GM18502 (cell line): Measurements from ENCODE around the gene ILF2.
"Not testable (repeated sequence)": the region's sequence is repeated elsewhere in the genome, so short reads cannot be mapped to it uniquely, and the experiment has no call there.

Source experiments
- ATAC-seq: cut with Tn5 transposase; IDR thresholded peaks from one replicate; pipeline ENCODE4 v1.9.1; 2021; ENCODE audit warnings: mild to moderate bottlenecking; ENCODE audit not compliant: unreplicated experiment, poor library complexity

ILF2 gene

DNA sequence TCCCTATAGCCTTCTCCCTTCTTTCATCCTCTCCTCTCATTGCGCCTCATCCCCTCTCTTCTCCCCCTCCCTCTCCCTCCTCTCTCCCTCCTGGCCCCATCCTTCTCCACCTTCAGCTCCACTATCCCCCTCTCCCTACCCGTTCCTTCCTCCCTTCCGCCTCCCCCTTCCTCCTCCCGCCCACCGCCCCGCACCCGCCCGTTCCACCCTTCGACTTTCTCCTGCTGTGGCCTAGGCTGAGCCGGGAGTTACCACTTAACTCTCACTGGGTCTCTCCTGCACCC, 9.3 kb upstream of the ILF2 start:
- no peak for ATAC-seq

DNA sequence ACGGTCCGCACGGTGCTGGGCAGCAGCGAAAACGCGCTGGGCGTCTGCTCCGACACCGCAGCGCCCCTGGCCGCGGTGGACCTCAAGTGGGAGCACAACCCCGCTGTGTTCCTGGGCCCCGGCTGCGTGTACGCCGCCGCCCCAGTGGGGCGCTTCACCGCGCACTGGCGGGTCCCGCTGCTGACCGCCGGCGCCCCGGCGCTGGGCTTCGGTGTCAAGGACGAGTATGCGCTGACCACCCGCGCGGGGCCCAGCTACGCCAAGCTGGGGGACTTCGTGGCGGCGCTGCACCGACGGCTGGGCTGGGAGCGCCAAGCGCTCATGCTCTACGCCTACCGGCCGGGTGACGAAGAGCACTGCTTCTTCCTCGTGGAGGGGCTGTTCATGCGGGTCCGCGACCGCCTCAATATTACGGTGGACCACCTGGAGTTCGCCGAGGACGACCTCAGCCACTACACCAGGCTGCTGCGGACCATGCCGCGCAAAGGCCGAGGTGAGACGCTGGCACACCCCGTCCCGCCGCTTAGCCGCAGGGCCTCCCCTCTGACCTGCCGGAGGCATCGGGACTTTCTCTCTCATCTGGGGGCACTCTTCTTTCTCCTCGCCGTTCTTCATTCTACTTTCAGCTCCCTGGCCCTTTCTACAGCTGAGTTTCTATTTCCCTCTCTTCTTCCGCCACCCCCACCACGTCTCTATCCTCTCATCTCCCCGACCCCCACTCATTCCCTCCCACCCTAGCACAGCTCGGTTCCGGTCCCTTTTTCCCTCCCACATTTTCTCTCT, 8.7 kb upstream of the ILF2 start:
- ATAC-seq = no peak

DNA sequence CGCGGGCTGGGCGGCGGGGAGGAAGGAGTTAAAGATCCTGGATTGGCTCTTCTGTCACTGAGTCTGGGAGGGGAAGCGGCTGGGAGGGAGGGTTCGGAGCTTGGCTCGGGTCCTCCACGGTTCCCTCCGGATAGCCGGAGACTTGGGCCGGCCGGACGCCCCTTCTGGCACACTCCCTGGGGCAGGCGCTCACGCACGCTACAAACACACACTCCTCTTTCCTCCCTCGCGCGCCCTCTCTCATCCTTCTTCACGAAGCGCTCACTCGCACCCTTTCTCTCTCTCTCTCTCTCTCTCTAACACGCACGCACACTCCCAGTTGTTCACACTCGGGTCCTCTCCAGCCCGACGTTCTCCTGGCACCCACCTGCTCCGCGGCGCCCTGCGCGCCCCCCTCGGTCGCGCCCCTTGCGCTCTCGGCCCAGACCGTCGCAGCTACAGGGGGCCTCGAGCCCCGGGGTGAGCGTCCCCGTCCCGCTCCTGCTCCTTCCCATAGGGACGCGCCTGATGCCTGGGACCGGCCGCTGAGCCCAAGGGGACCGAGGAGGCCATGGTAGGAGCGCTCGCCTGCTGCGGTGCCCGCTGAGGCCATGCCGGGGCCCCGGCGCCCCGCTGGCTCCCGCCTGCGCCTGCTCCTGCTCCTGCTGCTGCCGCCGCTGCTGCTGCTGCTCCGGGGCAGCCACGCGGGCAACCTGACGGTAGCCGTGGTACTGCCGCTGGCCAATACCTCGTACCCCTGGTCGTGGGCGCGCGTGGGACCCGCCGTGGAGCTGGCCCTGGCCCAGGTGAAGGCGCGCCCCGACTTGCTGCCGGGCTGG, 7.9 kb upstream of the ILF2 start, which contains the start of gene NPR1:
NPR1 (plus strand) TSS at position 170 of the 818 bp plus-strand sequence; CDS start at position 591, 421 bp downstream.
- no peak for ATAC-seq

DNA sequence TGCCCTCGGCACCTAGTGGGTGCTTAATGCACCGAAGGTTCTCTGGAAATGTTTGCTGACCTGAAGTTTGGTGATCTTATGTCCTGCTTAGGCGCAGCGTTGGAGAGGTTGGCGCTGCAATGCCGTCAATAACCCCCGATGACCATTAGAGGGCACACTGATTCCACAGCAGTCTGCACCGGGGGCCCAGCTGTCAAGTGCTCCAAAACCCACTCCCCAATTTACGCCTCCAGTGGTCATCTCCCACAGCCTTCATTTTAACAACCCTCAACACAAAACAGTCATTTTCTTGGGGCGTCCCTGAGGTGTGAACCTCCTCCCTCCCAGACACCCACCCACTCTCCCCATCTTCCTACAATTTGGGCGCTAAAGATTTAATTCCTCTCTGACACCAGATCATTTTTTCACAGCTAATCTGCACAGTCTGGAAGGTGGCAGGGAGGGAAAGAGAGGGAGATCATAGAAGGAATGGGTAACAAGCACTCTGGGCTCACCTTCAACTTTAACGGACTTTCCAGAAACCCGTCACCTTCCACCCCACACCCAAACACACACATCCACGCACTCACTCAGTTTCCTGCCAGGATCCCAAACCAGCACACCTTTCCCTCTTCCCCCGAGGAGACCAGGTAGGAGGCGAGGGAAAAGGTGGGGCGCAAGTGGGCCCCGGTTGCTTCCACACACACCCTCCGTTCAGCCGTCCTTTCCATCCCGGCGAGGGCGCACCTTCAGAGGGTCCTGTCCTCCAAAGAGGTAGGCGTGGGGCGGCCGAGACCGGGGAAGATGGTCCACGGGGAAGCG, 7.1 kb upstream of the ILF2 start:
- ATAC-seq = no peak

DNA sequence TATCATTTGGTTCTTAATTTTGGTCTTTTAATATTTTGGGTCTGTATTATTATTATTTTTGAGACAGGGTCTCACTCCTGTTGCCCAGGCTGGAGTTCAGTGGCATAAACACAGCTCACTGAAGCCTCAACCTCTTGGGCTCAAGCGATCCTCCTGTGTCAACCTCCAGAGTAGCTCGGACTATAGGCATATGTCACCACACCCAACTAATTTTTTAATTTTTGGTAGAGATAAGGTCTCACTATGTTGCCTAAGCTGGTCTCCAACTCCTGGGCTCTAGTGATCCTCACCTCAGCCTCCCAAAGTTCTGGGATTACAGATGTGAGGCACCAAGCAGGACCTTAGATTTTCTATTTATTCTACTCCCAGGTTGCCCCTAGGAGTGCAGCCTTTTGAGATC, 2.7 kb upstream of the ILF2 start:
- no peak for ATAC-seq

DNA sequence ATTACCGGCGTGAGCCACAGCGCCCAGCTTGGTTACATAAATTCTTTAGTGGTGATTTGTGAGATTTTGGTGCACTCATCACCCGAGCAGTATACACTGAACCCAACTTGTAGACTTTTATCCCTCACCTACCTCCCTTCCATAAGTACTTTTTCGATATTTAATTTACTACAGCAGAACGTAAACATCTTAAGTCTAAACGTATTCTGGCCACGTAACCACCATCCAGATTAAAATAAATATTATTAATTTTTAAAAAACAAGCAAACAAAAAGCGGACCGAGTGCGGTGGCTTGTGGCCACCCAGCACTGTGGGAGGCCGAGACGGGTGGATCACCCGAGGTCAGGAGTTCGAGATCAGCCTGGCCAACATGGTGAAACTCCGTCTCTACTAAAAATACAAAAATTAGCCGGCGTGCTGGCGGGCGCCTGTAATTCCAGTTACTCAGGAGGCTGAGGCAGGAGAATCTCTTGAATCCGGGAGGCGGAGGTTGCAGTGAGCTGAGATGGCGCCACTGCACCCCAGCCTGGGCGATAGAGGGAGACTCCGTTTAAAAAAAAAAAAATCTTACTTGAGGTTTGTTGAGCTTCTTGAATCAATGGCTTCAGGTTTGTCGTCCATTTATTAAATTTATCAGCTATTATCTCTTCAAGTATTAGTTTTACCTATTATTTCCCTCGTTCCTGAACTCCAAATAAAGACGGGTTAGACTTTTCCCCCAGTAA, 998 bp upstream of the ILF2 start:
- ATAC-seq = peak; percentile 26

DNA sequence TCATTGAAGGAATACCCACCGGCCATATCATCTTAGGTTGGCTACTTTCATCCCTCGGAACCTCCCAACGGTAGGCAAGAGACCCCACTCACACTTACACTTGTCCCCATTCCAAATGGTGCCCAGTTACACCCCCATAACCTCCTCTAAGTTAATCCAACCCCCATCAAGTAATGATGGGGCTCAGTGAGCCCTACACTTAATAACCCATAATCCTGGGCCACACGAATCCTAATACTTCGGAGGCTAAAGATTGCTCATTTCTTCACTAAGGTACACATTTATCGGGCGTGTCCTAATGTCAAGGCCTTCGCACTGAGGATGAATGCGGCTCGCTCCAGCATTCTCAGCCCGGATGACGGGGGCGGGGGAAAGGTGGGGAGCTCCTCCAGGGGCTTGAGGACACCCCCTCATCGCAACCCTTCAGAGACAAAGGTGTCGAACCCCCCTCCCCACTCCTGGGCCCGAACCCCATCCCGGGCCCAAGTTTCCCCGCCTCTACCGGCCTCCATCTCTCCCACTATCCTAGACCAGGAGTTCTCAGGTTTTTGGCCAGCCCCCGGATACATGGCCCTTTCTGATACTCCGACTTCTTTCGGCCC, 435 bp downstream of the ILF2 start:
- ATAC-seq = peak; percentile 15

DNA sequence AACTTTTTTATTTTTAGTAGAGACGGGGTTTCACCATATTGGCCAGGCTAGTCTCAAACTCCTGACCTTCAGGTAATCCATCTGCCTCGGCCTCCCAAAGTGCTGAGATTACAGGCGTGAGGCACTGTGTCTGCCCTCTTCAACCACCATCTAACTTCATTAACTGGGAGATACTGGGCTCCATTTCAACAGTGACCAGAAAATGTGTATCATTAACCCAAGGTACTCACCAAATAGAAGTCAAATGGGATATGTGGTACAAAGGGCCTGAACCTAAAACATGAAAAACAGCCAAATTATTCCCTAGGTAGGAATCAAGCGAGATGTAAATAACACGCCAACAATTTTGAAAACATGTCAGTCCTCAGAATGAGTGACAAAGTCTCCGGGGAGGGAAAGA, 1.2 kb downstream of the ILF2 start:
- ATAC-seq = no peak

DNA sequence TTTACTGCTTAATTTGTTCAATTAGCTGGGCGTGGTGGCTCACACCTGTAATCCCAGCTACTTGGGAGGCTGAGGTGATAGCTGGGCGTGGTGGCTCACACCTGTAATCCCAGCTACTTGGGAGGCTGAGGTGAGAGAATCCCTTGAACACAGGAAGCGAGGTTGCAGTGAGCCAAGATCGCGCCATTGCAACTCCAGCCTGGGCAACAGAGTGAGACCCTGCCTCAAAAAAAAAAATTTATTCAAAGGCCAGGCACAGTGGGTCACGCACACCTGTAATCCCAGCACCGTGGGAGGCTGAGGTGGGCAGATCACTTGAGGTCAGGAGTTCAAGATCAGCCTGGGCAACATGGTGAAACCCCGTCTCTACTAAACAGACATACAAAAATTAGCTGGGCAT, 2.1 kb downstream of the ILF2 start:
- not testable (repeated sequence) for ATAC-seq

DNA sequence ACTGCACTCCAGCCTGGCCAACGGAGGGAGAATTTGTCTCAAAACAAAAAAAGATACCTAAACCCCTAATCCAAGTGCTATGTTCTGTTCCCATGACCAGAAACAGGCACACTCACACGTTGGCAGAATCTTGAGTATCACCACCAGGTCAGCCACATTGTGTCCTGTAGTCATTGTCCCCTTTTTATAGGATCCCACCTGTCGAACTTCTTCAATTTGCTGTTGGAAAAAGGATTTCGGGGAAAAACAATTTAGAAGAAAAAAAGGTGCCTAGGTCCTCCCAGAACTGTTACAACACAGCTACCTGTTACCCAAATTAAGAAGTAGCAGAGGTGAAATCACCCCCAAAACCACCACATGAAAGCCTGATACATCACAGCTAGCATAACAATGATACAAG, 3.4 kb downstream of the ILF2 start:
- ATAC-seq = no peak

DNA sequence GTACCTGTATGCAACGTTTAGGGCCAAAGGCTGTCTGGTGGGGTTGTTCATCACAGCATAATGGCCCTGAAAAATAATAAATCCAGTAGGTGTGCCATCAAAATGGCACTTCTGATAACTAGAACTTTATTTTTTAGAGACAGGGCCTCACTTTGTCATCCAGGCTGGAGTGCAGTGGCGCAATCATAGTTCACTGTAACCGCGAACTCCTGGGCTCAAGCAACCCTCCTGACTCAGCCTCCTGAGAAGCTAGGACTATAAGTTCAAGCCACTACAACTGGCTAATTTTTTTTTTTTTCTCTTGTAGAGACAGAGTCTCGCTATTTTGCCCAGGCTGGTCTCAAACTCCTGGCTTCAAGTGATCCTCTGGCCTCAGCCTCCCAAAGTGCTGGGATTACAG, 7.6 kb downstream of the ILF2 start:
- no peak for ATAC-seq

DNA sequence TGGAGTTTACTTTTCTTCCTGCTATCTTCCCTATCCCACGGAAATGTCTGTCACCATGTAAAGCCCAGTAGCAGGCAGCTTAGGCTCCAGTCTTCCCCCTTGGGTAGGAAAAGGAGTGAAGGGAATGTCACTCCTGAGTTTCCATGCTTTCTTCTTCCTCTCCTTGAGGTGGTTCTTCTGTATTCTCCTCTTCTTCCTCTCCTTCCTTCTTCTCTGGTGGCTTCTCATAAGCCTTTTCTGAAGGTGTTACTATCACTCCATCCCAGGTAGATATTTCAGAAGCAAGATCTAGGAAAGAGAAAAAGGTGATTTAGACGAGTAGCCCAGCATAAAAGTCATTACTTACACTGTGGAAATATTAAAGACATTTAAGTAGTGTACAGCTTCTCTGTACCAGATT, 8.5 kb downstream of the ILF2 start:
- ATAC-seq = no peak

DNA sequence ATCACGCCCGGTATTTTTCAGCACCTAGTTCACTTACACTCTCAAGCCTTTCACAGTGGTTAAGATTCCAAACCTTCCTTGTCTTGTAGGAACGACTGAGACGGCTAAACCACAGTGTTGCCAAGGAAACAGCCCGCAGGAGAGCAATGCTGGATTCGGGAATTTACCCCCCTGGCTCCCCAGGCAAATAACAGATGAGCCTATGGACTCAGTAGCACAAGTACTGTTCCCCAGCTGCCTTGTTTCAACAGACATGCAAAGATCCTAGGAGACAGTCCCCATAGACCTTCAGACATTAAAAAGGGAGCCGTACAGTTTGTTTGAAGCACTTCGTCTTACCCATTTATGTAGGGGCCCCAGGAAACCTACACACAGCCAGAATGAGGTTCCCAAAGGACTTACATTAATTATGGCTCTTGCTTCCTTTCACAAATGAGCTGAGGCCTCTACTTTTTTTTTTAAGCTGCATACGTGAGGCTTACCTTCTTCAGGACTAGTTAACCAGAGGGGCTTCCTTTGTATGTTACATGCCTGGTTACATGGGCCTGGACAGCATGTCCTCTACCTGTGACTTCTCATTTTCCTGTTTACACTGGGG, 9.6 kb downstream of the ILF2 start:
- ATAC-seq = no peak

DNA sequence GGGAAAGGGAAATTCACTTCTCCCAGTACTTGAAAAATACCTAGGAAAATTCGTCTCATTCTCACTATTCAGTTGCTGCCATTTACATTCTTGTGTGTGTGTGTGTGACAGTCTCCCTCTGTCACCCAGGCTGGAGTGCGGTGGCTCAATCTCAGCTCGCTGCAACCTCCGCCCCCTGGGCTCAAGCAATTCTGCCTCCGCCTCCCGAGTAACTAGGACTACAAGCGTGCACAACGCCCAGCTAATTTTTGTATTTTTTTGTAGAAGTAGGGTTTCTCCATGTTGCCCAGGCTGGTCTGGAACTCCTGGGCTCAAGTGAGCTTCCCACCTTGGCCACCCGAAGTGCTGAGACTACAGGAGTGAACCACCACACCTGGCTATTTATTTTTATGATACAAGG, 11.1 kb downstream of the ILF2 start:
- ATAC-seq = no peak

DNA sequence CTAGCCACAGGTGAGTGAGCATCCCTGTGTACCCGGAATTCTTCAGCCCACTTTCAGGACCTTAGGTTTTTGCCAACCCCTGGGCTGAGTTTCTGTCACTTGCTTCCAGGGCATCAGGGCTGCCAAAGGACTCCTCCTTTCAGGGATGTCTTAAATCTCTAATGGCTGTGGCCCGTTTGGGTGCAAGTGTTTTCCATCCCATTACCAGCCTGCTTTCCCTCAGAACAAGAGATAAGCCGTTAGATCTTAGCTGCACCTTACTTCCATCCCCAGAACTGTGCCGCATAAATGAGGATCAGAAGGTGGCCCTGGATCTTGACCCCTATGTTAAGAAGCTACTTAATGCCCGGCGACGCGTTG, 11.6 kb downstream of the ILF2 start:
- no peak for ATAC-seq

DNA sequence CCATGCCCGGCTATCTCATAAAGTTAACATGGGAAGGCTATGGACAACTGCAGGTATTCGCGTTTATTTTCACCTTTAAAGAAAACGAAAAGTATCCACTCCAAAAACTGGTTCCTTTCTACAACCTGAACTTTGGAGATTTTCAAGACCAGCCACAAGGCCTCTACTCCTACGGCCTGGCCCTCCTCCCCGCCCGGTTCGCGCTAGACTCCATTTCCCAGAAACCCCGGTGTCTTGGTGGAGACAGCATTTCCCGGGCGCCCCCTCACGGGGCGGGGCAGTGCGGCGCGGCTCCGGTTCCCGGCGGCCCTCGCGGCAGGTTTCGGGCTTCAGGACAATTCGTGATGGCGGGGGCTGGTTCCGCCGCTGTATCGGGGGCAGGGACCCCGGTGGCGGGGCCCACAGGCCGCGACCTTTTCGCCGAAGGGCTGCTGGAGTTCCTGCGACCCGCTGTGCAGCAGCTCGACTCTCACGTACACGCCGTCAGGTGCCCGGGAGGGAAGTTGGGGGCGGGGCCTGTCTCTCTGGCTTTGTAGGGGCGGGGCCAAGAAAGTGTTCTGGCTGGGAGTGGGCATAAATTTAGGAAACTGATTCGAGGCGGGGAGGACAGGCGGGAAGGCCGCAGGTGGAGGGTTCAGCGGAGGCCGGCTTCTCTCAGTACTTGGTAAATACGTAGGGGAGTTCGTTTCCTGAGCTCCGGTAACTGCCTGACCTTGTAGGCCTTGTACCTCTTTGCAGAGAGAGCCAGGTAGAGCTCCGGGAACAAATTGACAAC, 12.2 kb downstream of the ILF2 start, which contains the start of gene SNAPIN:
SNAPIN (plus strand) TSS at position 304 of the 775 bp plus-strand sequence; CDS start at position 345, 41 bp downstream.
- peak; percentile 87 for ATAC-seq

DNA sequence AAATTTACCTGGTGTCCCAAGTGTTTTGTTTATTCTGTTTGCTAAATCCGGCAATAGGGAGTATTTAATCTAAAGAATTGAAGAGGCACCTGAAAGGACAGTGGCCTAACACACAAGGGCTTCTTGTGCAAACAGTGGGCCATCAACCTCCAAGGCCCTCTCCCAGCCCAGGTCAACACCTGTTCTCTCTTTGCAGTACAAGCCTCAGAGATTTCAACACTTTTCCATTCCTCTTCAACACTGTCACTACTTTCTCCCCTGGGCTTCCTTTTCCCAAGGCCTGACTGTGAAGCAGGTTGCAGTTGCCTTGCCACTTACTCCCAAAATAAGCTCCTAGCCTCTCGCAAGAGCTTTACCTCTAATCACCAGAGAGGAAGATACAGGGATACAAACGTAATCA, 15.5 kb downstream of the ILF2 start:
- no peak for ATAC-seq

DNA sequence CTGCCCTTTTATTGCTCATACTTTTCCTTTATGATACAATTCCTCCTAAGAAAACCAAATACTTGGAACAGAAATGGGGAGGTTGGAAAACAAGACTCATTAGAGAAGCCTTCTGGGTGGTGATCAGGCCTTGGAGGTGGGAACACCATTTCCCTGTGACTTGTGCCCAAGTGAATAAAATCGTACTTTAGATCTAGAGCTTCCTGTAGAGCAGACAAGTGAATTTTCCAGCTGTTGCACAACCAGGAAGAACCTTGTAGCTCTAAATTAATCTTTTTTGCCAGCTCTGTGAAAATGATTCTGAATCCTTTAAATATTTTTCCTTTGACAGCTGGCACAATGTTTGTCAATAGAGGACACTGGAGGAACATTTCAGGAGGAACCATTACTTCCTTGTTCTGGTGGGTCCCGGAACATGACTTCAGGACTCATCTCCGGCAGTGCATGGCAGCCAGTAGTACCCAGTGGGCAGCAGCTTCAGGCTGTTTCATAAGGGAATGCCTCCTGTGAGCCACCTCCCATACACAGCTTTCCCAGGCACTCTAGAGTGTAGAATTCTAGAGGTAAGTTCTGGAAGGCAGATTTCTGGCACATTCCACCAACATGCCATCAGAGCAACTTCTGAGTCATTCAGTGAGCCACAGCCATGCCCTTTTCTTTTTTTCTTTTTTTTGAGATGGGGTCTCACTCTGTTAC, 17.8 kb downstream of the ILF2 start:
- ATAC-seq = no peak
